ENCODE results near the gene ANTKMT.
A peak's percentile ranks its signal among the peaks of the same experiment; 100 is the strongest.

The ANTKMT gene

GRCh38 chr16:715477-716199 is 5.3 kb upstream of the ANTKMT start:
- no peak for DNase-seq

- DNase-seq: no peak
These were observed 4.8 kb upstream of the ANTKMT start for GRCh38 chr16:716200-716568.

DNA sequence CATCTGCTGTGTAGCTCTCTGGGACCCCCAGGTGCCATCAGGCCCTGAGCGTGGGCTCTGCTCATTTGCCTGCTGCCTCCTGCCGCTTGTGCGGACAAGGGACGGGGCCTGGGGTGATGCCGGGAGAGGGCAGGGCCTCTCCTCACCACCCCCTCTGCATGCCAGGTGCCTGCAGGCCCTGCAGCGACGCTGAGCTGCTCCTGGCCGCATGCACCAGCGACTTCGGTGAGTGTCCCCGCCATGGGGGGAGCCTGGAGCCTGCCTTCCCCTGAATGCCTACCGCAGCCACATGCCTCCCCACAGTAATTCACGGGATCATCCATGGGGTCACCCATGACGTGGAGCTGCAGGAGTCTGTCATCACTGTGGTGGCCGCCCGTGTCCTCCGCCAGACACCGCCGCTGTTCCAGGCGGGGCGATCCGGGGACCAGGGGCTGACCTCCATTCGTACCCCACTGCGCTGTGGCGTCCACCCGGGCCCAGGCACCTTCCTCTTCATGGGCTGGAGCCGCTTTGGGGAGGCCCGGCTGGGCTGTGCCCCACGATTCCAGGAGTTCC is 4.1 kb upstream of the ANTKMT start:
- DNase-seq: no peak

- no peak for DNase-seq
These were observed 3.3 kb upstream of the ANTKMT start for GRCh38 chr16:717450-718245.

GRCh38 chr16:718389-718788 is 2.6 kb upstream of the ANTKMT start:
- DNase-seq: no peak

GRCh38 chr16:718922-719321 is 2.0 kb upstream of the ANTKMT start:
- no peak for DNase-seq

GRCh38 chr16:719815-720446 is 1.0 kb upstream of the ANTKMT start:
- no peak for DNase-seq

- DNase-seq: peak; percentile 20
These were observed 428 bp upstream of the ANTKMT start for GRCh38 chr16:720447-720989.

GRCh38 chr16:721765-722540 is 1.0 kb downstream of the ANTKMT start:
- DNase-seq: no peak

DNA sequence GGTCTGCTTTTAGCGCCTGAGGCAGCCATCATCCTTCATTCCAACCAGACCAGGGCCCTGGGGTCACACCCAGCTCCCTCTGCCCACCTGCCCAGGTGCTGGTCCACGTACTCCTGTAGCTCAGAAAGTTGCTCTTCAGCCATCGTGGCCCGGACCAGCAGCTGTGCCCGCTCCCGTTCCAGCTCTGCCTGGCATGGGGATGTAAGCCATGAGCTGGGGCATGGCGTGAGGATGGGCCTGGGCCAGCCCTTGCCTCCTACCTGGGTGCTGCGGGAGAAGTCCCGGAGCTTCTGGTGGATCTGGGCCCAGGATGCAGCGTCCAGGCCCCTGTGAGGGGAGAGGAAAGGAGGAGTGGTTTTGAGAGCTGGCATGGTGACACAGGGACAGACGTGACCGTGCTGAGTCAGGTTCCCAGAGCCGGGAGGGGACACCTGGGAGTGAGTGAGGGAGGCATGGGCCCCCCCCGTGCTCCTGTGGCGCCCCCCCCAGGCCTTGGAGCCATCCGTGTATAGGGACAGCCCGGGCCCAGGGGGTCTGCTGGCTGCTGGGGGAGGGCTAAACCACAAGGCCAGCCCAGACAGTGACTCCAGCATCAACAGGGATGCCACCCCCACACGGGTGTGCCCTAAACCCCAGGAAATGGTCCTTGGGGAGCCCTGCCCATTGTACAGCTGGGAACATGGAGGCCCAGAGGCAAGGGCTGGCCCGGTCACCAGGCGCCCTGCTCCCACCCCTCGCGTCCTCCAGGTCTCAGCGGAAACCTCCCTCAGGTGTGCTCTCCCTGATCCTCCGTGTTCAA is 2.1 kb downstream of the ANTKMT start:
- DNase-seq: no peak

GRCh38 chr16:723695-724094 is 2.7 kb downstream of the ANTKMT start:
- DNase-seq: no peak

DNA sequence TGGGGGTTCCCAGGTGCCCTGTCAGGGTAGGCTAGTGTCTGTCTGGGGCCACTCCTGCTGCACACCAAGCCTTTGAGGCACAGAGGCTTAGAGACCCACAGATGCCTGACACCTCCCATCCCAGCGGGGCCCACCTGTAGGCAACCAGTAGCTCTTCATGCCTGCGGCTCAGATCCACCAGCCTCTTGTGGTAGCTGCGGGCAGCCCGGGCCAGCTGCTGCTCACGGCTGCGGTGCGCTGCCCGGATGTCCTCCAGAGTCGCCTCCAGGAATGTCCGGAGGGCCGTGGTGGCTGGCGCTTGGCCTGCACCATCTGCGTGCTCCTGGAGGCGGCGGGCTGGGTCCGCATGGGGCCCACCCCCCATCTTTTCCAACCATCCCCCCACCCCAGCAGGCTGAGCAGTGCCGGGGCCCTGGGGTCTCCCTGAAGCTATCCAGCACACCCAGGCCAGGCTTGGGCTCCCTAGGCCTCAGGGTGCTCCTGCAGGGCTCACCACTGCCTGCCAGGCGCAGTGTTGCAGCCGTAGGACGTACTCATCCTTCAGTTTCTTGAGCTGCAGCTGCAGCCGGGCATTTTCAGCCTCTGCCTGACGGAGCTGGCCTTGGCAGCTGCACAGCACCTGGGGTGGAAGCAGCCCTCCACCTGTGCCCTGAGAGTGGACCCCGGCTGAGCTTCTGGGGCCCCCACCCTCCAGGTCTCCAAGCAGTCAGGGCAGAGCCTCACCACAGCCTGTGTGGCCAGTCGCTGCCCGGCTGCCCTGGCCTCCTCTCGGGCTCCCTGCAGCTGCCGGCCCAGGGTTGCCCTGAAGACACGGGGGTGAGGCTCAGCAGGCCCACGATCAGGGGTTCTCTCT is 3.5 kb downstream of the ANTKMT start:
- DNase-seq: no peak

- DNase-seq: no peak
These were observed 4.1 kb downstream of the ANTKMT start for GRCh38 chr16:725041-725376.

GRCh38 chr16:725463-726187 is 4.7 kb downstream of the ANTKMT start:
- no peak for DNase-seq

DNA sequence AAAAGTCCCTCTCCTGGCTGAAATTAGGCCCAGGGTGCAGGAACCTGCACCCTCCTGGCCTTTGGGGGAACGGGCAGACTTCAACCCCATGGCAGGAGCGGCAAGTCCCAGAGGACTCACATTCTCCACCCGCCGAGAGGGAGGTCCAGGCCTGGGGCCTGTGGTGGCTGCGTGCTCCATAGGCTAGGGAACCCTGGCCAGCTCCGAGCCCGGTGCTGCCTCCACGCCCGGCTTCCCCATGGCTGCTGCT is 5.2 kb downstream of the ANTKMT start:
- no peak for DNase-seq

DNA sequence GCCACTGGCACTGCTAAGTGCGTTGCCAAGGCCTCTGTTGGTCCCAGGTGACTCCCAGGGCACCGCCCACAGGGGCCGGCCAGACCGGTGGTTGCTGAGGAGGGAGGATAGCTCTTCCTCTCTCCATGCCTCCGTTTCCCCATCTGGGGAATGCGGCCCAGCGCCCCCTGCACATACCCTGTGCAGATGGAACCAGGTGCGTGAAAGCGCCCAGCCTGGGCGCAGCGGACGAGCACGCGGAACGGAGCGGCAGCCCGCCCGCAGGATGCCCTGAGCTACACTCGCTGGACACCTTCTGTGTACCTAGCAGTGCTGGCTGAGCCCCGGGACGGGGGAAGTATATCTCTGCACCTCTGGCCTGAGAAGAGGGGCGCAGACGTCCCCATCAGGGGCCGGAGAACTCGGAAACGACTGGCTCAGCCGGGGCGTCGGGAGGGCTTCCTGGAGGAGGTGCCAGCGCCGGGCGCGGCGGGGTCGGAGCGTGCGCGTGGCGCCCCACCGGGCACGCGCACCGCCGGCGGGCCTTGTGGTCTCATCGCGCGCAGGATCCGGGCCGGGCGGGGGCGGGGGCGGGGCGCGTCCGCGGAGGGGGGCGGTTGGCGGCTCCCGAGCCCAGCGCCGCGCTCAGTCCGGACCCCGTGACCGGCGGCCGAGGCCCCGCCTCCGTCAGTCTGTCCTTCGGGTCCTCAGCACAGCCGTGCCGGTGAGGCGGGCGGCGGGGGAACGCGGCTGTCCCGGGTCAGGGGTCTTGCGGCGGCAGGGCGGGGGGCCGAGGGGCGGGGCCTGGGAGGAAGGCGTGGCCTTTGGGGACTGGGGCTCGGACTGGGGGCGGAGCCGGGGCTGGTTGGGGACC is 5.7 kb downstream of the ANTKMT start, which contains the start of the genes CCDC78 and HAGHL:
TSS of gene CCDC78 (minus strand) at position 6 of the 853 bp plus-strand sequence. CDS start 76 bp downstream, outside the sequence.
TSS of gene HAGHL (plus strand) at position 669 of the 853 bp plus-strand sequence. CDS start 404 bp downstream, outside the sequence.
- DNase-seq: no peak

GRCh38 chr16:727291-727977 is 6.5 kb downstream of the ANTKMT start:
- DNase-seq: no peak

- DNase-seq: no peak
These were observed 7.4 kb downstream of the ANTKMT start for GRCh38 chr16:728131-728889.

All from NCI-H446 treated with DMSO at 0.1 percent for 48 hours (cell line).